ENCODE data around the gene SLFN11.

GRCh38 chr17:35390663-35391062, 17.2 kb upstream of the SLFN11 start:
- TF ChIP-seq SIN3A (IDR thresholded peaks at IDR 0.05; ENCODE audit: borderline replicate concordance, insufficient read depth, low read length): no peak
- TF ChIP-seq POLR2AphosphoS5 (IDR thresholded peaks at IDR 0.05; ENCODE audit: low read depth, low read length): no peak
- no peak for TF ChIP-seq TAF1 (IDR thresholded peaks at IDR 0.05; ENCODE audit: borderline replicate concordance, insufficient read depth, low read length)
- TF ChIP-seq REST (IDR thresholded peaks at IDR 0.05; ENCODE audit: insufficient read depth in 1 of 2, low read depth in 2 of 2, low read length in 2 of 2): no peak

Data from PFSK-1 (cell line).